ENCODE measurements around the gene PRKAR1B.

GRCh38 chr7:738241-738640 is 11.2 kb upstream of the PRKAR1B start:
- TF ChIP-seq POLR2AphosphoS5 (IDR thresholded peaks at IDR 0.05; ENCODE audit: low read depth, low read length), result no peak
- no peak for TF ChIP-seq MAX (IDR thresholded peaks at IDR 0.05)
- no peak for TF ChIP-seq POLR2A (IDR thresholded peaks at IDR 0.05; ENCODE audit: borderline replicate concordance, extremely low read depth, insufficient read depth, insufficient read length)
- no peak for TF ChIP-seq CEBPB (IDR thresholded peaks at IDR 0.05; ENCODE audit: low read depth)
- no peak for TF ChIP-seq ZNF274 (IDR thresholded peaks at IDR 0.05; ENCODE audit: low read depth, low read length)
- no peak for TF ChIP-seq ZFX (IDR thresholded peaks at IDR 0.05)

All from HCT116 (cell line).